SHP77 treated with DMSO at 0.1 percent for 48 hours (cell line): Measurements from ENCODE around the gene RASL11B.

Experiments
- DNase-seq: peaks from one replicate; lab custom pipeline; 2025; lab: John Stamatoyannopoulos, UW

RASL11B gene

GRCh38 chr4:52914051-52914605 lies 52.0 kb downstream of the RASL11B start:
- no peak for DNase-seq

DNA sequence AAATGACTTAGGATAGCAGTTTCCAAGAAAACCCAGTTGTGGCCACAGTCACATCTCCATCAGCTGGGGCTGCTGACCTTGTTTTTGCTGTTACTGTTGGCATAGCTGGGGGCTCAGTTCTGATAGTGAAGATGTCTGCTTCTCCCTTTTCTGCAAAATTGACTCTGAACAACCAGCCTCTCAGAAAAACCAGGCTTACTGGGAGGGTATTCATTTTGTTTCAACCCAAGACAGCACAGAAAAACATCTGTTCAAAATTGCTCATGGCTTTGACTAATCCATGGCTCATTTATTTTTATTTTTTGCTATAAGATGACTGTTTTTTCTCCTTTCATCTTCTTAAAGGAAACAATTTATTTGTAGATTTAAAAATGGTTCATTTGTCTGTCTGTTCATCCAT lies 53.1 kb downstream of the RASL11B start:
- DNase-seq = no peak

GRCh38 chr4:52915730-52916300 lies 53.7 kb downstream of the RASL11B start:
- DNase-seq = no peak
